MM.1S (cell line): ENCODE results near the gene AMOTL2.

Experiments
- DNase-seq: peaks from one replicate; pipeline ENCODE4 v3.0.0-alpha.2; 2015
- H2AFZ ChIP-seq: fragments of 300-600 bp; sonication (generic); 2 replicates; pipeline ENCODE4 v1.6.0; 2016; ENCODE audit warnings: antibody characterized with exemption, low read length
- H3F3A ChIP-seq: fragments of 300-600 bp; sonication (generic); 2 replicates; pipeline ENCODE4 v1.6.1; 2016; ENCODE audit warnings: mild to moderate bottlenecking, antibody characterized with exemption, low read length, moderate library complexity, mixed read lengths; ENCODE audit not compliant: insufficient read depth
- H3K27ac ChIP-seq: fragments of 300-600 bp; sonication (generic); 2 replicates; pipeline ENCODE4 v1.5.1; 2016; ENCODE audit warnings: mild to moderate bottlenecking, low read length
- H3K27me3 ChIP-seq: fragments of 300-600 bp; sonication (generic); replicated peaks from 2 replicates; pipeline ENCODE4 v1.6.0; 2016; ENCODE audit warnings: low read length; ENCODE audit not compliant: insufficient read depth
- H3K36me3 ChIP-seq: fragments of 300-600 bp; sonication (generic); replicated peaks from 2 replicates; pipeline ENCODE4 v1.6.1; 2016; ENCODE audit warnings: mild to moderate bottlenecking, low read length, mixed read lengths; ENCODE audit not compliant: insufficient read depth
- H3K4me1 ChIP-seq: fragments of 300-600 bp; sonication (generic); 2 replicates; pipeline ENCODE4 v1.6.1; 2016; ENCODE audit warnings: low read length, mixed read lengths
- H3K4me2 ChIP-seq: fragments of 300-600 bp; sonication (generic); 2 replicates; pipeline ENCODE4 v1.6.0; 2016; ENCODE audit warnings: low read depth, low read length
- H3K4me3 ChIP-seq: fragments of 300-600 bp; sonication (generic); 2 replicates; pipeline ENCODE4 v1.5.1; 2016; ENCODE audit warnings: low read length, mixed read lengths
- H3K79me2 ChIP-seq: fragments of 300-600 bp; sonication (generic); 2 replicates; pipeline ENCODE4 v1.6.1; 2016; ENCODE audit warnings: mixed run types, low read length, mixed read lengths
- H3K9ac ChIP-seq: fragments of 300-600 bp; sonication (generic); 2 replicates; pipeline ENCODE4 v1.6.1; 2016; ENCODE audit warnings: low read length, mixed read lengths
- H3K9me2 ChIP-seq: fragments of 300-600 bp; sonication (generic); replicated peaks from 2 replicates; pipeline ENCODE4 v1.6.1; 2016; ENCODE audit warnings: mild to moderate bottlenecking, low read length, mixed read lengths; ENCODE audit not compliant: insufficient read depth
- H3K9me3 ChIP-seq: fragments of 300-600 bp; sonication (generic); replicated peaks from 2 replicates; pipeline ENCODE4 v1.6.1; 2016; ENCODE audit warnings: mild to moderate bottlenecking, low read length, mixed read lengths; ENCODE audit not compliant: insufficient read depth
- H4K20me1 ChIP-seq: fragments of 300-600 bp; sonication (generic); 2 replicates; pipeline ENCODE4 v1.6.1; 2016; ENCODE audit warnings: mild to moderate bottlenecking, low read length, moderate library complexity, mixed read lengths; ENCODE audit not compliant: insufficient read depth
- CTCF ChIP-seq: fragments of 300-600 bp; sonication (generic); IDR thresholded peaks from 2 replicates; pipeline ENCODE4 v1.5.1; 2016; ENCODE audit warnings: antibody characterized with exemption, low read length, mixed read lengths
- EZH2 ChIP-seq: fragments of 300-600 bp; sonication (generic); optimal IDR thresholded peaks from 2 replicates; pipeline ENCODE3; 2017; ENCODE audit warnings: low read depth, mild to moderate bottlenecking, antibody characterized with exemption, low read length, mixed read lengths
- EZH2phosphoT487 ChIP-seq: fragments of 300-600 bp; sonication (generic); IDR thresholded peaks from 2 replicates; pipeline ENCODE4 v1.6.1; 2018; ENCODE audit warnings: antibody characterized with exemption, low read length

AMOTL2 gene

GRCh38 chr3:134346744-134347143, 27.5 kb downstream of the AMOTL2 start:
- H3K4me3 ChIP-seq = no peak overlapping the region
- no peaks in the 10 kb centered on the region for H3K79me2 ChIP-seq
- H3K9me3 ChIP-seq = no peaks in the 10 kb centered on the region

GRCh38 chr3:134345202-134345601, 29.0 kb downstream of the AMOTL2 start:
- H3K4me1 ChIP-seq = no peaks in the 10 kb centered on the region
- H3K79me2 ChIP-seq = no peaks in the 10 kb centered on the region
- TF ChIP-seq EZH2phosphoT487 (no peak), CTCF (no peak), EZH2 (no peak)

More at GRCh38 chr3:134346744-134347143, 27.5 kb downstream of the AMOTL2 start:
- no peak overlapping the region for H3K27ac ChIP-seq
- H3F3A ChIP-seq = no peaks in the 10 kb centered on the region
- no peak overlapping the region for H3K4me2 ChIP-seq
- no peak overlapping the region for H3K9ac ChIP-seq
- no peak overlapping the region for H2AFZ ChIP-seq
- H3K4me1 ChIP-seq = no peaks in the 10 kb centered on the region
- H3K27me3 ChIP-seq = no peaks in the 10 kb centered on the region
- no peaks in the 10 kb centered on the region for H3K36me3 ChIP-seq
- H3K9me2 ChIP-seq = no peaks in the 10 kb centered on the region
- TF ChIP-seq CTCF (no peak), EZH2phosphoT487 (no peak), EZH2 (no peak)
- DNase-seq = no peak
- H4K20me1 ChIP-seq = no peaks in the 10 kb centered on the region

GRCh38 chr3:134344560-134344959, 29.7 kb downstream of the AMOTL2 start:
- H3K36me3 ChIP-seq = no peaks in the 10 kb centered on the region
- no peaks in the 10 kb centered on the region for H3F3A ChIP-seq
- no peak overlapping the region for H2AFZ ChIP-seq
- H3K79me2 ChIP-seq = no peaks in the 10 kb centered on the region
- H3K27me3 ChIP-seq = no peaks in the 10 kb centered on the region
- DNase-seq = no peak
- no peaks in the 10 kb centered on the region for H3K9me3 ChIP-seq
- no peak overlapping the region for H3K4me3 ChIP-seq
- no peak overlapping the region for H3K27ac ChIP-seq
- no peaks in the 10 kb centered on the region for H4K20me1 ChIP-seq
- no peaks in the 10 kb centered on the region for H3K4me1 ChIP-seq
- no peak overlapping the region for H3K9ac ChIP-seq
- TF ChIP-seq EZH2 = no peak
- H3K9me2 ChIP-seq = no peaks in the 10 kb centered on the region
- H3K4me2 ChIP-seq = no peak overlapping the region

More at GRCh38 chr3:134345202-134345601, 29.0 kb downstream of the AMOTL2 start:
- no peak overlapping the region for H3K9ac ChIP-seq
- no peaks in the 10 kb centered on the region for H3K36me3 ChIP-seq
- no peaks in the 10 kb centered on the region for H3F3A ChIP-seq
- H3K4me2 ChIP-seq = no peak overlapping the region
- no peak overlapping the region for H3K4me3 ChIP-seq
- no peaks in the 10 kb centered on the region for H4K20me1 ChIP-seq
- H3K27me3 ChIP-seq = no peaks in the 10 kb centered on the region
- H3K9me3 ChIP-seq = no peaks in the 10 kb centered on the region
- no peak overlapping the region for H3K27ac ChIP-seq
- no peaks in the 10 kb centered on the region for H3K9me2 ChIP-seq
- DNase-seq = no peak
- H2AFZ ChIP-seq = no peak overlapping the region

DNA sequence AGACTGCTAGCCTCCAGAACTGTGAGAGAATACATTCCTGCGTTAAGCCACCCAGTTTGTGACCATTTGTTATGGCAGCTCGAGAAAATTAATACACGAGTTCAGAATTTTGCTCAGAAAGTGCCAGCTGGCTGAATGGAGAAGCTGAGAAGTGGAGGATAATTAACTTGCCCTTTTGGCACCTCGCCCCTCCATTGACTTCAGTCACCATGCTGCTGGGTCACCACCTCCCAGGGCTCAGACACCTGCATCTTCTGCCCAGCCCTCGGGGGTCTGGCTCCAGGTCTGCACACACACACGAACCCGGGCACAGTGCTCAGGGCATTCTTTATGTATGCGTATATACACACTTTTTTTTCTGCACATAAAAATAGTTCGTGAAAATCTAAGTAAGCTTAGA, 32.0 kb downstream of the AMOTL2 start:
- Histone ChIP-seq H3K36me3 (no peaks in the 10 kb centered on the region), H3K4me3 (no peak overlapping the region), H3K9ac (no peak overlapping the region), H3K9me2 (no peaks in the 10 kb centered on the region), H3K27me3 (no peaks in the 10 kb centered on the region), H4K20me1 (no peaks in the 10 kb centered on the region), H3F3A (no peaks in the 10 kb centered on the region), H3K79me2 (no peaks in the 10 kb centered on the region), H3K27ac (no peak overlapping the region), H2AFZ (no peak overlapping the region), H3K9me3 (no peaks in the 10 kb centered on the region), H3K4me1 (no peaks in the 10 kb centered on the region), H3K4me2 (no peak overlapping the region)
- DNase-seq = no peak
- TF ChIP-seq CTCF (no peak), EZH2 (no peak), EZH2phosphoT487 (no peak)
